Smooth muscle cell of the pulmonary artery (primary cell): ENCODE measurements around the gene JPH4. TPM values are rescaled to one million over a fixed set of nuclear protein-coding genes. Genes with fewer than 3 reads are reported as not detected.

ENCODE experiments used
- total RNA-seq: library from RNA; depleted of rRNA; stranded (reverse); fragments of >200 nt; gene quantifications from 2 replicates; pipeline ENCODE4 v1.2.3, GENCODE V29; 2014

JPH4 gene
- total RNA-seq: not detected in 2 replicates

DNA sequence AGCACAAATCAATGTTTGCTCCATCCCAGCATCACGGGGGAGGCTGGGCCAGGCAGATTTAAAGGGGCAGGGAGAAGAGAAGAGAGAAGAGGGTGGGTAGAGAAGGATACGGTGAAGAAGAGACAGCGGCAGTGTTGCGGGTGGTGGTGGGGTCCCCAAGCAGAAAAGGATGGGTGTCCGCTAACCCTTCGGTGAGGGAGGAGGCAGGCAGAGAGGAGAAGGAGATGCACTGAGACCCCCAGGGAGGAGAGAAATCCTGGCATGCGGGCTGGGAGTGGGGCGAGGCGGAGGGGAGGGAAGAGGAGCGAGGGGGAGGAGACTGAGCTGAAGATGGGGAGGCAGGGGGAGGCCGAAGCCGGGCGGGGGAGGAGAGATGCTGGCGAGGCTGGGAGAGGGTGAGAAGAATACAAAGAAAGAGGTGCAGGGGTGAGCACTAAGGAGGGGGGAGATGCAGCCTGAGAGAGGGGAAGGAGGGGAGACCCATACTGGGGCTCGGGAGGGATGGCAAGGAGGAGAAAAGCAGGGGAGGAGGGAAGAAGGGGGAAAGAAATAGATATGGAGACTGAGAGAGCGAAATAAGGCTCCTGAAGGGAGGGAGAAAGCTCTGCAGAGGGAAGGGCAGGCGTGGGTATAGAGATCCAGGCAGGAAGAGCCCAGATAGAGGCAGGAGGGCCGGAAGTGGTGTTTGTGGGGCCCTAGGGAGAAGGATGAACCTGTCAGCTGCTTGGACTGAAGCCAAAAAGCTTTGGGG lies at the start of gene JPH4:
JPH4 (minus strand) TSS at position 231 of the 751 bp plus-strand sequence. CDS start 1,337 bp downstream, outside the sequence.

DNA sequence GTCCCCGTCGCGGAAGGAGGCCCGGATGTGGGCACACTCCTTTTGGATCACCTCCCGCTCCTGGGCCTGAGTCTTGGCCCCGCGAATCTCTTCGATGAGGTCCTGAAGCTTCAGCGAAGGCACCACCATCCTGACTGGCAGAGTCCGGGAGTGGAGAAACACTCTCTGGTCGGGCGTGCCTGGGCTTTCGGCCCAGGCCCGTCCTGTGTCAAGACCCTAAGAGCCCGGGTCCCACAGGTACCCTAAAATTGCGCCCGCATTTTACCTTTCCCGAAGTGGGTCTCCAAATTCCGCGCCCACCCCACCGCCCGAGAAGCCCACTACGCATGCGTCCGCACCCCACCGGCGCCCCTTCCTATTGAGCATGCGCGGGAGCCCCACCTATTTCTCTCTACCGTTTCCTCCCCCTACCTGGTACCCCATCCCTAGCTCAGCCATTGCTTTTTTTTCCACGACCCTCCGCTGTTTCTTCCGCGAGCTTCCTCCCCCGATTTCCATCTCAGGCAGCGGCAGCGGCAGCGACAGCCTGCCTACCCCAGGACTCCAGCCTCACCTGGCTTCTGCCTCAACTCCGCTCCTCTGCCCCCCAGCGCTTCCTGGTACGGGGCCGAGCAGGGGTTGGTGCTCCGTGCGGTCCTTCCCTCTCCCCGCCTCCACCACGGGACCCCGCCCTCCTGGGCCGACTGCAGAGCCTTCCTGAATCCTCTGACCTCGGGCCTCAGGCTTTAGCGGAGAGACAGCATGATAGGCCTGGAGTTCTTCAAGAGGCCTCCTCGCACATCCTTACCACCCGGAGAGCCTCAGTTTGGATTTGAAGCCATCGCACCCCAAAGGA lies 11.2 kb downstream of the JPH4 start, which contains the start of gene AP1G2:
AP1G2 (minus strand) TSS at position 606 of the 835 bp plus-strand sequence; CDS start at position 129, 477 bp downstream.

DNA sequence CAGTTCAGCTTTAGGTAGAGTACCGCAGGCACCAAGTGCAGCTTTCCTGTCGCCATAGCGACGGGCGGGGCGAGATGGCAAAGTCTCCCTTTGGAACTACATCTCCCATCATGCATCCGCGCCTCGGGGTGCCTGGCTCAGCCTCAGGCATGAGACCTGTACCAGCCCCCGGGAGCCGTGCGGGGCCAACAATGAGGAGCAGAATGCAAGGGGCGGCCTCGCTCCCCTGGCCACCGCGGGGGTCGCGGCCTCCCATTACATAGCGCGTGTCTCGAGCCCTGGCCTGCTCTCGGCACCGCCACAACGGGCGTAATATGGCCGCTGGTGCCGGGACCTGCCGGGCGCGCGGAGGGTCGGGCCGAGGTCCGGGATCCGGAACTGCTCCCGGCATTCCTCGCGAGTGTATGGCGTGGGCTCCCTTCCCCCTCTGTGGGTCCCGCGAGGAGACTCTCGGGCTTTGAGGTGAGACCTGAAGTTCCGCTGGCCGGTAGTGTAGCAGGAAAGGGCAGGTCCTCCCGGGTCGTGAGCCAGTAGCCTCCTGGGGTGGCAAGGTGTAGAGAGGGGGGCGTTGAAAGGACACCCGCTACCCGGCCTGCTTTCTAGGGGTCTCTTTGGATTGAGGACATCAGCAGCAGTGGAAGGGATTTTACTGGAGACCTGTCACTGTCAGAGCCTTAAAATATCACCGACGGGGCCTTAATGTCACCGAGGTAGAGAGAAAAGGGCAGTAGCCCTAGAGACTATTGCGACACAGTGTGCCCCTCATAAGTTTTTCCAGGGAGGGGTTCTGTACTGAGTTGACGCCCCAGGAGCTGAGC lies 22.5 kb downstream of the JPH4 start, which contains the start of gene THTPA:
THTPA (plus strand) TSS at position 390 of the 818 bp plus-strand sequence. CDS start 487 bp downstream, outside the sequence.

DNA sequence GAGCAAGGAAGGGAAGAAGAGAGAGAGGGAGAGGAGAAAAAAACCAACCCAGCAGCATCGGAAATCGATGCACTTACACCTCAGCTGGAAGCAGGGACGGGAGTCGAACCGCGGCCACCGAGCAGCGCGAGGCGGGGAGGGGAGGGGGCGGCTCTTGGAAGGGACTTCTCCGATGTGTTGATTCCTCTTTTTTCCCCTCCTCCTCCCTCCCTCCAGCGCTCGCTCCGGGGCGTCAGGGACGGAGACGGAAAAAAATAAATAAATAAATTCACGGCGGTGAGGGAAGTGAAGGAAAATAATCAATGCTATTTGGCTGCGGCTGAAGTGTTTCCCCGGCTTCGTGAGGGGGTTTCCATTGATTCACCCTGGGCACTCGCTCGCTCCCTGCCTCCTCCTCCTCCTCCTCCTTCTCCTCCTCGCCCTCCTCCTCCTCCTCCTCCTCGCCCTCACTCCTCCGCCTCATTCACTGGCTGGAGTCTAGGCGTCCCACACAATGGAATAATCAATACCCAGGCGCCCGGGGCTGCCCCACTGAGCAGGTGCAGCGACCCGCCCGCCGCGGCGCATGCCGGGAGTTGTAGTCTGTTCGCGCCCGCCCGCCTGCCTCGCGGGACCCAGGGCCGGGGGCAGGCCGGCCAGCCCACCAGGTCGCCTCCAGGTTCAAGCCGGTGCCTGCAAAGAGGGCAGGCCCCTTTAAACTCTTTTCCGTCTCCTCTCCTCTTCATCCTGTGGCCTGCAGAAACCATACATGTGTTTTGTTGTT lies 27.1 kb downstream of the JPH4 start, which contains the start of gene ZFHX2:
ZFHX2 (minus strand) TSS at position 500 of the 763 bp plus-strand sequence. CDS start 16,440 bp downstream, outside the sequence.

Other genes with a start within 250 kb of the JPH4 start
- 31.1 and 46.3 TPM in 2 replicates for gene SLC22A17, start 225.9 kb downstream of the JPH4 start, total RNA-seq
- 4.7 and 15.0 TPM in 2 replicates for gene EFS, start 213.6 kb downstream of the JPH4 start, total RNA-seq
- not detected in 2 replicates for gene IL25, start 206.0 kb downstream of the JPH4 start, total RNA-seq
- gene CMTM5, start 201.7 kb downstream of the JPH4 start, total RNA-seq: 0.17 and 0.65 TPM in 2 replicates
- gene MYH6, start 170.5 kb downstream of the JPH4 start, total RNA-seq: not detected in 2 replicates
- not detected in 2 replicates for gene MYH7, start 143.1 kb downstream of the JPH4 start, total RNA-seq
- gene NGDN, start 109.1 kb downstream of the JPH4 start, total RNA-seq: 28.5 and 31.1 TPM in 2 replicates
- 0.52 and 0.83 TPM in 2 replicates for gene ZFHX2, start 27.0 kb downstream of the JPH4 start, total RNA-seq
- 25.5 and 26.2 TPM in 2 replicates for gene THTPA, start 22.5 kb downstream of the JPH4 start, total RNA-seq
- gene AP1G2, start 11.0 kb downstream of the JPH4 start, total RNA-seq: 10.2 and 10.6 TPM in 2 replicates
- gene DHRS2, start 57.6 kb upstream of the JPH4 start, total RNA-seq: not detected in 2 replicates